GM23338 (cell line): ENCODE data around the gene PTN. TPM values are rescaled to one million over a fixed set of nuclear protein-coding genes. Genes with fewer than 3 reads are reported as not detected.

Source experiments
- ATAC-seq: fragments of 200-7000 bp; cut with Tn5 transposase; 3 replicates; pipeline ENCODE4 v1.9.1; 2020
- DNase-seq: peaks from one replicate; pipeline ENCODE4 v3.0.0-alpha.2; 2015; ENCODE audit warnings: low spot score
- H2AFZ ChIP-seq: fragments of 200-600 bp; sonication (generic); 2 replicates; pipeline ENCODE4 v1.8.0; 2016; ENCODE audit warnings: antibody characterized with exemption, mild to moderate bottlenecking, moderate library complexity
- H3F3A ChIP-seq: fragments of 200-600 bp; sonication (generic); replicated peaks from 2 replicates; pipeline ENCODE4 v1.8.0; 2017; ENCODE audit warnings: antibody characterized with exemption, mixed run types, low read depth
- H3K27ac ChIP-seq: fragments of 200-600 bp; sonication (generic); 2 replicates; pipeline ENCODE4 v1.6.1; 2016; ENCODE audit warnings: low read depth
- H3K27me3 ChIP-seq: fragments of 200-600 bp; sonication (generic); 2 replicates; pipeline ENCODE4 v1.8.0; 2016; ENCODE audit warnings: mild to moderate bottlenecking, mixed run types, moderate library complexity; ENCODE audit not compliant: insufficient read depth
- H3K36me3 ChIP-seq: fragments of 200-600 bp; sonication (generic); 2 replicates; pipeline ENCODE4 v1.8.0; 2016; ENCODE audit warnings: mild to moderate bottlenecking; ENCODE audit not compliant: insufficient read depth
- H3K4me1 ChIP-seq: fragments of 200-600 bp; sonication (generic); 2 replicates; pipeline ENCODE4 v1.8.0; 2016; ENCODE audit warnings: mild to moderate bottlenecking, moderate library complexity; ENCODE audit not compliant: insufficient read depth
- H3K4me2 ChIP-seq: fragments of 200-600 bp; sonication (generic); 2 replicates; pipeline ENCODE4 v1.7.1; 2017; ENCODE audit warnings: mixed run types
- H3K4me3 ChIP-seq: fragments of 200-600 bp; sonication (generic); 2 replicates; pipeline ENCODE4 v1.6.1; 2016; ENCODE audit warnings: mixed run types
- H3K79me2 ChIP-seq: fragments of 200-600 bp; sonication (generic); replicated peaks from 2 replicates; pipeline ENCODE4 v1.8.0; 2017; ENCODE audit warnings: mild to moderate bottlenecking; ENCODE audit not compliant: insufficient read depth
- H3K9me2 ChIP-seq: fragments of 200-600 bp; sonication (generic); 2 replicates; pipeline ENCODE4 v1.8.0; 2017; ENCODE audit not compliant: insufficient read depth
- H4K20me1 ChIP-seq: fragments of 200-600 bp; sonication (generic); replicated peaks from 2 replicates; pipeline ENCODE4 v1.8.0; 2017; ENCODE audit warnings: mild to moderate bottlenecking; ENCODE audit not compliant: insufficient read depth
- H3K27ac Mint-ChIP-seq: 2 replicates; pipeline ENCODE4 v1.8.0; 2020; ENCODE audit warnings: inconsistent platforms, mild to moderate bottlenecking, moderate library complexity, mixed read lengths
- H3K27me3 Mint-ChIP-seq: 3 replicates; pipeline ENCODE4 v1.8.0; 2022; ENCODE audit warnings: low read depth, mild to moderate bottlenecking, moderate library complexity, mixed read lengths, inconsistent platforms; ENCODE audit not compliant: insufficient read depth, poor library complexity
- H3K36me3 Mint-ChIP-seq: 3 replicates; pipeline ENCODE4 v1.8.0; 2021; ENCODE audit warnings: low read depth, mild to moderate bottlenecking, inconsistent platforms, moderate library complexity, mixed read lengths
- H3K4me1 Mint-ChIP-seq: 3 replicates; pipeline ENCODE4 v1.8.0; 2020; ENCODE audit warnings: mild to moderate bottlenecking, inconsistent platforms, mixed read lengths
- H3K4me3 Mint-ChIP-seq: 3 replicates; pipeline ENCODE4 v1.8.0; 2021; ENCODE audit warnings: moderate library complexity, mild to moderate bottlenecking, inconsistent platforms, mixed read lengths
- H3K9me3 Mint-ChIP-seq: 3 replicates; pipeline ENCODE4 v1.8.0; 2020; ENCODE audit warnings: moderate library complexity, mild to moderate bottlenecking, inconsistent platforms, mixed read lengths
- CREB1 ChIP-seq: fragments of 250-450 bp; sonication (Bioruptor Pico); IDR thresholded peaks from 2 replicates; pipeline ENCODE4 v1.5.0; 2020; ENCODE audit warnings: low read depth, mild to moderate bottlenecking, moderate library complexity
- CTCF ChIP-seq, 2 experiments: fragments of 200-600 bp in 1 of 2; sonication (generic) in 1 of 2; conservative IDR thresholded peaks; 2 replicates each; pipeline versions ENCODE4 v1.5.1 to v1.6.1; 2016 to 2017; ENCODE audit warnings: antibody characterized with exemption in 2 of 2, low read depth in 2 of 2, mild to moderate bottlenecking in 2 of 2, moderate library complexity in 1 of 2
- ETS1 ChIP-seq: IDR thresholded peaks from 2 replicates; pipeline ENCODE4 v1.6.1; 2016; ENCODE audit warnings: antibody characterized with exemption
- EZH2 ChIP-seq: fragments of 200-600 bp; sonication (generic); IDR thresholded peaks from one replicate; pipeline ENCODE4 v1.8.0; 2017; ENCODE audit warnings: antibody characterized with exemption, mild to moderate bottlenecking, low read depth; ENCODE audit not compliant: unreplicated experiment
- JUNB ChIP-seq: IDR thresholded peaks from one replicate; pipeline ENCODE4 v1.6.1; 2016; ENCODE audit warnings: antibody characterized with exemption; ENCODE audit not compliant: unreplicated experiment
- NANOG ChIP-seq: IDR thresholded peaks from 2 replicates; pipeline ENCODE4 v1.6.1; 2016; ENCODE audit warnings: antibody characterized with exemption, borderline replicate concordance
- POLR2AphosphoS5 ChIP-seq: IDR thresholded peaks from 2 replicates; pipeline ENCODE4 v1.6.1; 2016; ENCODE audit warnings: antibody characterized with exemption, low read depth
- REST ChIP-seq: IDR thresholded peaks from one replicate; pipeline ENCODE4 v1.6.1; 2018; ENCODE audit warnings: antibody characterized with exemption; ENCODE audit not compliant: unreplicated experiment
- STAT1 ChIP-seq: IDR thresholded peaks from one replicate; pipeline ENCODE4 v1.6.1; 2016; ENCODE audit warnings: antibody characterized with exemption; ENCODE audit not compliant: unreplicated experiment
- ZNF114 ChIP-seq: fragments of 250-450 bp; sonication (Bioruptor Pico); IDR thresholded peaks from 2 replicates; pipeline ENCODE4 v1.5.0; 2020; ENCODE audit warnings: mild to moderate bottlenecking, moderate library complexity
- ZNF462 ChIP-seq: fragments of 250-450 bp; sonication (Bioruptor Pico); IDR thresholded peaks from 2 replicates; pipeline ENCODE4 v1.5.0; 2020; ENCODE audit warnings: mild to moderate bottlenecking, moderate library complexity
- polyA plus RNA-seq: library from polyadenylated mRNA; unstranded; fragments of >200 nt; fragmentation: Nextera tagmentation; extraction: Ambion mirVana; gene quantifications from 2 replicates; pipeline ENCODE4 v1.2.1, GENCODE V29; 2016
- total RNA-seq: library from RNA; depleted of rRNA; stranded (reverse); fragments of >200 nt; shearing (Covaris generic); gene quantifications from 2 replicates; pipeline ENCODE4 v1.2.3, GENCODE V29; 2014

Gene PTN
- total and polyA plus RNA-seq, 2 experiments from 2014 or later: 20.1 to 39.4 TPM

- TF ChIP-seq EZH2: no peak
- TF ChIP-seq STAT1: no peak
- TF ChIP-seq NANOG: no peak
- no peak for TF ChIP-seq CREB1 (CRISPR knock-in tag)
- no peak for TF ChIP-seq JUNB
- no peak for TF ChIP-seq ETS1
Measured at GRCh38 chr7:137381045-137381444, 37.5 kb upstream of the PTN start (continued).

- H3F3A ChIP-seq: no peaks in the 10 kb centered on the region
- no peak for ATAC-seq
- no peak overlapping the region for H3K27ac ChIP-seq
- H3K4me1 Mint-ChIP-seq: peaks cover 8% of the 10 kb centered on the region
- no peaks in the 10 kb centered on the region for H3K27me3 ChIP-seq
- DNase-seq: no peak
- no peaks in the 10 kb centered on the region for H3K27me3 Mint-ChIP-seq
- H3K4me3 Mint-ChIP-seq: no peak overlapping the region
- peaks cover 6% of the 10 kb centered on the region; the same call in 1 of the 3 replicates for H3K36me3 Mint-ChIP-seq
- peaks cover 11% of the 10 kb centered on the region for H3K4me1 ChIP-seq
- H4K20me1 ChIP-seq: no peaks in the 10 kb centered on the region
- H3K79me2 ChIP-seq: no peaks in the 10 kb centered on the region
- H3K27ac Mint-ChIP-seq: no peak overlapping the region
- peak overlapping the region; percentile 88; the same call in 1 of the 2 replicates for H2AFZ ChIP-seq
- no peak overlapping the region for H3K4me3 ChIP-seq
- no peak overlapping the region for H3K4me2 ChIP-seq
- no peaks in the 10 kb centered on the region for H3K36me3 ChIP-seq
- 0 out of 2 replicates have a peak, but pooled peaks cover 7% of the 10 kb centered on the region for H3K9me2 ChIP-seq
- peaks cover 7% of the 10 kb centered on the region; the same call in 2 of the 3 replicates for H3K9me3 Mint-ChIP-seq
- TF ChIP-seq STAT1: no peak
- TF ChIP-seq EZH2: no peak
- no peak for TF ChIP-seq ZNF462
- no peak for TF ChIP-seq POLR2AphosphoS5
- TF ChIP-seq ZNF114: no peak
- no peak for TF ChIP-seq ETS1
- no peak for TF ChIP-seq NANOG
- TF ChIP-seq CREB1 (CRISPR knock-in tag): no peak
- TF ChIP-seq JUNB: no peak
- TF ChIP-seq REST: no peak
- no peak for TF ChIP-seq CTCF (conservative IDR thresholded peaks at IDR 0.05; ENCODE audit: low read depth in 2 of 2)
Measured at GRCh38 chr7:137373507-137373906, 30.0 kb upstream of the PTN start.
